Ramos (cell line): Measurements from ENCODE around the gene HTATSF1.

ENCODE experiments used
- in situ Hi-C: fragments of 300-500 bp; cut with MboI; formaldehyde crosslinking; loops from one replicate; pipeline ENCODE4 v1.14.3; 2022; ENCODE audit warnings: low sequenced_read_pairs; ENCODE audit not compliant: unreplicated experiment

HTATSF1 gene

DNA sequence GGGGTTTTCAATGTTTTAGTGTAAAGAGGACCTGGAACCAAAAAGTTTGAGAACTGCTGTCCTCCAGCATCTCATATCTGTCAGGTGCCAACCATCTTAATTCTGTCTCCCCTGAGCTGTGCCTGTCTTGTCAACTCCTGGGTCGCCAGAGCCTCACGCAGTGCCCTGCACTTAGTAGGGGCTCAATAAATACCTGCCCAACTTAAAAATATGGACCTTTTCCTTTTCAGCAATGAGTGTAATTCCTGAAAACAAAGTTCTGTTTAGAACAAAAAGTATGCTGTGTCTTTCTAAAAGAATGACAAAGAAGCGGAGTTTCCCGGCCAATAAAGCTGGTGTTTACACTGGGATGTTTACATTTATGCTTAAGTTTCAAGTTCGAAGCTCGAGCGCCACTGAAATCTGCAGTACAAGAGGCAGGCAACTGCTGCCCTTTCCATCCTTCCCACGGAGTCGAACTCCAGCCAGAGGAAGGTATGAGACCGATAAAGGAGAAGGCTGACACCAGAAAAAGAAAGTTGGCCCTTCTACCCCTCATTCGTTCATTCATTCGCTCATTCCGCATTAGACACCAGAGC, 1.1 kb upstream of the HTATSF1 start:
- in situ Hi-C loops: no loop called here

DNA sequence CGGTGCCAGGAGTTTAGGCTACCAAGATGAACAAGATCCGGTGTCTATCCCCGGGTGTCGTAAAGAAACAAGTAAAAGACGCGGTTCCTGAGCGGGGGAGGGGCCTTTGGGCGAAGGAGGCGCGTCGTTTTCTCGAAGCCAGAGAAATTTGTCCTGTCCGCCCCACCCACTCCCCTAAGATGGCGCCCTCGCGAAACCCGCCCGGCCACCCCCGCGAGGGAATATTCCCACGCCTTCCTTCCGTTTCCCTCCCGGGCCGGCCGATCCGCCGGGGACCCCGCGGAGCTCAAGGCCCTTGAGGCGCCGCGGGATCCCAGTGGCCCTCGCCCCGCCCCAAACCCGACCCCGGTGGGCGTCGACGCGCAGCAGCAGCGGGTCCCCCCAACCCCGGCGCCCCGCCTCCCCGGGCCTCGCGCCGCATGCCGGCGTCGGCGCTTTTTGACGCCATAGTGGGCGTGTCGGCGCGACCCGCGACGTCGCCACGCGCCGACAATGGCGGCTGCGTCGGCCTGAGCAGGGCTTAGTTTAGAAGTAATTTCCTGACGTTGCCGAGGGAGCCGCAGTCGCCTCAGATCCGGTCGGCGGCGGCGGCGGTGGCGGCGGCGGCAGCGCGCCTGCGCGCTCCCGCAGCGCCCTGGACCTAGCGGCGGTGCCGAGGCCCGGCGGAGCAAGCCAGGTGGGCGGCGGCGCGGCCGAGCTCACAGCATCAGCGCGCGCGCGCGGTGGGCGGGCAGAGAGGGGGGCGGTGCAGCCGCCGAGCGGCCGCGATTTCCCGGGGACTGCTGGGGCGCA, 432 bp upstream of the HTATSF1 start:
- in situ Hi-C loops: no loop called here

DNA sequence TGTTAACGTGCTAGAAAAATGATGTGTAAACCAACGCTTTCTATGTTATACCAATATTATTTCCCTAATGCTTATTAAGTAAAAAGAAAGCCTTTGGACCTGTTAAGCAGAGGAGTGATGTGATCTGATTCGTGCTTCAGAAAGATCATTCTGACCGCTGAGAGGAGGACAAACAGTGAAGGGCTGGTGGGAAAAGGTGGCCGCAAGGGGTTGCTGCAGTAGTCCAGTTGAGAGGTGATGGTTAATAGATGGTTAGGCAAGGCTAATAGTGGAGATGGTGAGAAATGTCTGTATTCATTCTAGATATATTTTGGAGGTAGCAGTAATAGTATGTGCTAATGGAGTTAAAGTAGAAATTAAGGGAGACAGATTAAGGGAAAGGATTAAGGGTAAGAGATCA, 21.7 kb downstream of the HTATSF1 start:
- in situ Hi-C loops: no loop called here

DNA sequence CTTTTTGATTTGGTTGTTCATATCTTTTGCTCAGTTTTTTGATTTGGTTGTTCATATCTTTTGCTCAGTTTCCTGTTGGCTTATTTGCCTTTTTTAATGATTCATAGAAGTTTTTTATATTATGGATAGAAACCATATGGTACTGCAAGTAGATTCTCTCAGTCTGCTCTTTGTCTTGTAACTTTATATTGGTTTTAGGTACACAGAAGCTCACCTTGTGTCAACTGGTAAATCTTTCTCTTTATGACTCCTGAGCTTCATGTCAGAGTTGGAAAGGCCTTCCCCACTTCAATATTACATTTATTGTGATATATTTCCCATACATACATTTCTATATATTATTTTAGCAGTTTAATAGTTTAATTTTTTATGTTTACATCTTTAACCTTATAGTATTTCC, 26.4 kb downstream of the HTATSF1 start:
- in situ Hi-C loops: no loop called here

DNA sequence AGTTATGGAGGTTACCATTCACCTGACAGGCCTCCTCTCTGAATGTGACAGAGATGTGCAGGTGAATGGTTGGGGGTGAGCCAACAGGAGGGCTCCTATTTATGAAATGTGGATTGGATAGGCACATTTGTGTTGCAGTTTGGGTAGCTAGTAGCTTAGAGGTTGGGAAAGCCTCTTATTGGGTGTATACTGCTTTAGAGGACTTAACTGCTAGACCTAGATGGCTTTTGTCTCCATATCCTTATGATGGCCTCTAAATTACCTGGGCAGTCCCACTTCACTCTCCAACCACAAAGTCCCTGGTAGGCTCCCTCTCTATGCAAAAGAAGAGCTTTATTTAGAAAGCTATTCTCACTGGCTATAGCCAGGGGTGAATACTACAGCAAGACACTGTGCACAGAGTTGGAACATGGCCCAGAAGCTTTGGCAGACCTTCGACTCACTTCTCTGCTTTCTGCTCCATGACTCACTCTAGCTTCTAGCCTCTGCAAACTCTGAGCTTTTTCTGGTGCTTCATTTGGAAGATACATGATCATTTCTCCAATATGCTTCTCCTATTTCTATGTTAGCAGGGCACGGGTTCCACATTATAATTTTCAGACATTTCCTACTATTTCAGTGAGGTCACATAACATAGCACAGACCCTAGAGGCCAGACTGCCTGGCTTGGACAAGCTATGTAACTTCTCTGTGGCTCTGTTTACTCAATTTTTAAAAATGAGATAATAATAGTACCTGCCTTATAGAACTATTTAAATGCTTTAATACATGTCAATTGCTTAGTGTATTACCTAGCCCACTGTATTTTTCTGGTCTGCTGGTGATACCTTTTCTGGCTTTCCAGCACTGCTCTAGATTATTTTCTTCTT, 28.6 kb downstream of the HTATSF1 start:
- in situ Hi-C loops: no loop called here

DNA sequence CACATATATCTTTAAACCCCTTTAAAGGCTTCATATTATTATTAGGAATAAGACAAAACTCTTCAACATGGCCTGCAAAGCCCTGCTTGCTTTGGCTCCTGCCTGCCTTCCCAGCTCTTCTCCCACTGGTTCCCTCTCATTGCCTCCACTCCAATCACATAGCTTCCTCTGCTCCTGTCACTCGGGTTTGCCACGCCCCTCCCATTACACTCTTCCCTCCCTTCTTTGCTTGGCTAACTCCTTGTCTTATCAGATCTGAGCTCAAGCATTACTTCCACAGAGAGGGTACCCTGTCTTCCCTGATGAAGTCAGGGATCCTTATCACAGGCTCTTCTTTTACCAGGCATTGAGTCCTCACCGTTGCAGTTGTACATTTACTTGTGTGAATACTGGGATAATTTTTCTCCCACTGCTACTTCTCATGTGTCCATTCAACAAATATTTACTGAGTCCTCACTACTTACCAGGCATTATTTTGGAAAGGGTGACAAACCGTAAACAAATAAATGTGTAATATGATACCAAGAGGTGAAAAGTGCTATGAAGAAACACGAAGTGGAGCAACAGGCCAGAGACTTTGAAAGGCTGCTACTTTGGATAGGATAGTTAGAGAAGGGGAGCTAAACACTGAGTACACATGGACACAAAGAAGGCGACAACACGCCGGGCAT, 31.4 kb downstream of the HTATSF1 start:
- in situ Hi-C loops: no loop called here

DNA sequence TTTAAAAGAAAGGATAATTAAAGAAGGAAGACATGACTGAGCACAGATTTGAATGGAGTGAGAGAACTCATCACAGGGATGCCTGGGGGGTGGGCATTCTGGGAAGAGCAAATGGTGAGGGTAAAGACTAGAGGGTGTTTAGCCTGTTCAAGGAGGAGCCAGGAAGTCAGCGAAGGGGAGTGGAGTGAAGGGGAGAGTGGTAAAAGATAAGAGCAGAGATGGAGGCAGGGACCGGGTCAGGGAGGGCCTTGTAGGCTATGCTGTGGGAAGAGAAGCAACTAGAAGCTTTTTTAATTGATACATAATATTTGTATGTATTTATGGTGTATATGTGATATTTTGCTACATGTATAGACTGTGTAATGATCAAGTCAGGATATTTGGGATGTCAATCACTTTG, 32.4 kb downstream of the HTATSF1 start:
- in situ Hi-C loops: no loop called here

DNA sequence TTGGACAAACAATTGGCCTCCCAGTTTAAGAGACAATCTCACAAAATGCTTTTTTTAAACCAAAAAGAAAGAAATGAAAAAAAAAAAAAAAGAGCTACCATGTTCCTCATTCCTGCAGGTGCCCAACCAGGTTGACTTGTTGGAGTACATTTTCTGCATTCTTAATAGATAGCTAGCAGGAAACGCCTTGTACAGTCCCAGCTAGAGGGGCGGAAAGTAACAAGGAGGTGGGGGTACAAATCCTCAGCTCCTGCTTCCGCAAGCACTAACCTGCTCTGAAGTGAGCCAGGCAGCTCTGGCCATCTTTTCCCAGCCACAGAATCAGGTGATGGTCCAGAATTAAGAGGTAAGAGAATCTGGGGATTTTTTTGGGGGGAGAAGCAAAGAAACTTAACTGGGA, 34.6 kb downstream of the HTATSF1 start, which contains the start of gene VGLL1:
Gene VGLL1 (plus strand): TSS at position 265 of the 400 bp plus-strand sequence. CDS start 3,806 bp downstream, outside the sequence.
- in situ Hi-C loops: no loop called here

DNA sequence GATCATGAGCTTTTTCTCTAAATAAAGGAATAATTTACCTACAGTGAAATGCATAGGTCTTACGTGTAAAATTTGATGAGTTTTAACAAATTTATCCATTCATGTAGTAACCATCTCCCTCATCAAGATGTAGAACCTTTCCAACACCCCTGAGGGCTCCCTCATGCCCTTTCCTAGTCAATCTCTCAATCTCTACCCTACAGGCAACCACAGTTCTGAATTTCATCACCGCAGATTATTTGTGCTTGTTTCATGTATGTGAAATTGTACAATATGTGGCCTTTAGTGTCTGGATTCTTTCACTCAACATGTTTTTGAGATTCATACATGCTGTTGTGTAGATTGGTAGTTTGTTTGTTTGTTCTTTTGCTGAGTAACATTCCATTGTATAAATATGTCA, 36.7 kb downstream of the HTATSF1 start:
- in situ Hi-C loops: no loop called here

DNA sequence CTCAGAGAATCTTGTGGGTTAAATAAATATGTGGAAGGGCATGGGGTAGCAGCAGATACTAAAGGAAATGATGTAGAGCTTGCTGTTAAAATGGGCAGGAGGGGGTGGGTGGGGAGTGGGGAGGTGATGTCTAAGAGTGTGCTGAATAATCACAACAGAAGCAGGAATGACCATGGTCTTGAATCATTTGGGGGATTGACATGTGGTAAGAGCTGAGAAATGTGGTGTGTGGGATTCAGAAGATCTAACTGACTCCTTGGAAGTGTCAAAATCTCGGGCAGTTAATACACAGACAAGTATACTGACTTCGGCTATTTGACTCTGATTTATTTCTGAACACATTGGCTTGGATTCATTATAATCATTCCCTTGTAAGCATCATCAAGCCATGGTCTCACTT, 41.4 kb downstream of the HTATSF1 start:
- in situ Hi-C loops: no loop called here

DNA sequence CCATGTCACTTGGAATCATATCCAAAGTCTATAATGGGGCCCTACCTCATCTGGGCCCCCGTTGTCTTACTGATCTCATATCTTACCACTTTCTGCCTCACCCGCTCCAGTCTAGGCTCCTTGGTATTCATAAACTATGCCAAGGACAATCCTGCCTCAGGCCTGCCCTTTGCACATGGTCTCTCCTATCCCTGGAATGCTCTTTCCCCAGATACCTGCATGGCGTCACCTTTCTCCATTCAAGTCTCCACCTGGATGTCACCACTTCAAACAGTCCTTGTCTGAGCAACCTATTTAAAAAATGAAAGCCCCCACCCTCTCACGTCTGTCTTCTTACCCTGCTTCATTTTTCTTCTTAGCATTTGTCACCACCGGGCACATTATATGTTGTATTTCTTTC, 42.8 kb downstream of the HTATSF1 start:
- in situ Hi-C loops: no loop called here

DNA sequence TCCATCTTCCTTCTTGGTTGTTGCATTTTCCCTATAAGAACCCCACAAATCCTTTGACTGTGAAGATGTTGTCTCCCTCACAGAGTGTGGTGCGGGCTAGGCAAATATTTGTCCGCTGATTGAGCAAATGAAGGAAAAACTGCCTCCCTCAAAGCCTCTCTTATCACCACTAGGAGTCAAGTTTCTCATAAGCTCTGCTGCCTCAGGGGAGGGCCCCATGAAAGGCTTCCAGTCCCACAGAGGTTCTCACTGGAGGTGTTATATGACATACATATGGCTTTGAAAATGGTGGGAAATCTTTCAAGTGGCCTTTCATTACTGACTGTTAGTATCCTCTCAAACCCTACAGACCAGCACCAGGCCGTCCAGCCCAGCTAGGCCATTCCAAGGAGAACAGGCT, 43.9 kb downstream of the HTATSF1 start:
- in situ Hi-C loops: no loop called here

DNA sequence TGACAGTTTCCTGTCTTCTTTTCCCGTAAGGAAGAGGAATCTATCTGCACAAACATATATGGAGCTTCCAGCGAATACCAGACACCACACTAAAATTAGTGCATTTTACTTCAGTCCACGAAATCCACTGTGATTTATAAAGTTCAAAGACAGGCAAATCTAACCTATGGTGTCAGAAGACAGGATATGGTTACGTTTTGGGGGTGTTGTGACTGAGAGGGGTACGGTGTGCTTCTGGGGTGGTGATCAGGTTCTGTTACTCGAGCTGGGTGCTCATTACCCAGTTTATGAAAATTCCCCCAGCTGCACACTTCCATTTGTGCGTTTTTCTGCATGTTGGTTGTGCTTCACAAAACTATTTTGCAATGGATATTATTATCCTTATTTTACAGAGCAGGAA, 44.9 kb downstream of the HTATSF1 start:
- in situ Hi-C loops: no loop called here

DNA sequence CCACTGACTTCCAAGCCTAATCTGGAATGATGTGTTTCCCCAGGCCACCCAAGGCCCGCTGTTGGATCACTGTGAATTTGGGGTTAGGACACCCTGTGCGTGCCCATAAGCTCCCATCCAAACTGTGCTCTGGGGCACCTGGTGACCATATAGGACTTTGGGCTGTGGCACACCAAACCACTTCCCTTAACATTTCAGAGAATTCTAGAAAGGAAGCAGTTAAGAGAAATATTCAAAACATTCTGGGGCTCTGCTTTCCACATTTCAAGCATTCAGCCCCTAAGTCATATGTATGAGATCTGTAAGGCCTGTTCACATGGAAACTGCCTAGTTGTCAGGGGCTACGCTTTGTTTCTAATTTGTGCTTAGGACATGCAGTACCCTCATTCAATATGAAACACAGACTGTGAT, 49.0 kb downstream of the HTATSF1 start:
- in situ Hi-C loops: no loop called here

DNA sequence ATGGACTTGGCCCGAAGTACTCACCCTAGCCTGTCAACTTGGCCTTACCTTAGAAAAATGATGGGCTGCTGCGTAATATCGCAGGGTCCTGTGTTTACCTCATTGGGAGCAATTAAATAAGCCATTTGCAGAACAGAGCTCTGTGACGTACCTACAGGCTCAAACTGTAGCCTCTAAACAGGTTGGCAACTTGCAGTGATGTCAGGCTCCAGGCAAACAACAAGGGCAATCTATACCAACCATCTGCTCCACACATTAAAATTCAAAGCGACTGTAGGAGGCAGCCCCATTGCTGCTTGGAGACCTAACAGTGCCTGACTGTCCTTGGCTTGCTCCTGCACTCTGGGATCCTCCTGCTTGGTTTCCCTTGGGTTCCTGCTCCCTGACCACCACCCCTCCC, 51.8 kb downstream of the HTATSF1 start:
- in situ Hi-C loops: no loop called here

DNA sequence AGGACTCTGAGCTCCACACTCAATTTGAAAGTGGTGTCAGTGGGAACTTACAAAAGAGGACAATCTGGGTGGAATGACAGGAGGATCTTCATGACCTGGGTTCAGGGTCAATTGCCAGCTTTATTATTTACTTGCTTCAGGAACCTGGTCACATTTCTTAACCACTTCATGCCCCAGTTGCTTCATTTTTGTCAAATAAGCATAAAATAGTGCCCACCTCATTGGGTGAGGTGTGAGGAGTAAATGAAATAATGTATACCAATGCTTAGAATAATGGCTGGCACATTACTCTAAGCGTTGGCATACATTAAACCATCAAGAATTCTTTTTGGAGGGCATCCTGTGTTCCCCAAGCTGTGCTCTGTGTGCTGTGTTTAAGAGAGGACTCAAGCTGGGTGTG, 54.0 kb downstream of the HTATSF1 start:
- in situ Hi-C loops: no loop called here

DNA sequence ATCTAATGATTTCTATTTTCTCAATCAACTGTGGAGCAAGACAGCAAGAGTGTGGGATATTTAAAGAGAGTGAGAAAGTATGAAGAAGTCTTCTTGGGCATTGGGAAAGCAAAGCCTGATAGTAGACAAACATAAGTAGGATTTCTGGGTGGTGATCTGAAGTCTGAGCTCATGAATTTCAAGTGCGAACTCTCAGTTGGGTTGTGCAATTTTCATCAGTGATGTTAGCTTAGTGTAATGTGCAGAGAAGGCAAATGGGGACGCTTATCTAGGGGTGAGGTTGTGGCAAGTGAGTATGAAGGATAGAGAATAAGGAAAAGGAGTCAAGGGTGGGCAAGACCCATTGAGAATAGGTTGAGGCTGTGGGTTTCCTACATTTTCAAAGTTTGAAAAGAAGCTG, 58.3 kb downstream of the HTATSF1 start:
- in situ Hi-C loops: no loop called here
